ENCODE data around the gene EFCAB8.
A peak's percentile ranks its signal among the peaks of the same experiment; 100 is the strongest.
"Not testable (repeated sequence)": the region's sequence is repeated elsewhere in the genome, so short reads cannot be mapped to it uniquely, and the experiment has no call there.

EFCAB8 gene

GRCh38 chr20:32842688-32843524, 15.8 kb upstream of the EFCAB8 start:
- no peak for DNase-seq (ENCODE audit: low read depth, low spot score)

GRCh38 chr20:32845786-32846185, 12.9 kb upstream of the EFCAB8 start:
- no peak for DNase-seq (ENCODE audit: low read depth, low spot score)

- no peak for DNase-seq (ENCODE audit: low read depth, low spot score)
Observed at GRCh38 chr20:32846852-32847251, 11.9 kb upstream of the EFCAB8 start.

- DNase-seq (ENCODE audit: low read depth, low spot score) = no peak
Observed at GRCh38 chr20:32847964-32848363, 10.8 kb upstream of the EFCAB8 start.

- DNase-seq (ENCODE audit: low read depth, low spot score) = no peak
Observed at GRCh38 chr20:32848846-32849245, 9.9 kb upstream of the EFCAB8 start.

GRCh38 chr20:32849577-32849976, 9.1 kb upstream of the EFCAB8 start:
- DNase-seq (ENCODE audit: low read depth, low spot score) = no peak

GRCh38 chr20:32855387-32855786, 3.3 kb upstream of the EFCAB8 start:
- no peak for DNase-seq (ENCODE audit: low read depth, low spot score)

GRCh38 chr20:32858189-32858588, 534 bp upstream of the EFCAB8 start:
- DNase-seq (ENCODE audit: low read depth, low spot score) = no peak

GRCh38 chr20:32861446-32861845, 2.7 kb downstream of the EFCAB8 start:
- no peak for DNase-seq (ENCODE audit: low read depth, low spot score)

GRCh38 chr20:32869562-32869961, 10.8 kb downstream of the EFCAB8 start:
- no peak for DNase-seq (ENCODE audit: low read depth, low spot score)

GRCh38 chr20:32870526-32870925, 11.8 kb downstream of the EFCAB8 start:
- not testable (repeated sequence) for DNase-seq (ENCODE audit: low read depth, low spot score)

- no peak for DNase-seq (ENCODE audit: low read depth, low spot score)
Observed at GRCh38 chr20:32870985-32871384, 12.3 kb downstream of the EFCAB8 start.

GRCh38 chr20:32871627-32872160, 13.0 kb downstream of the EFCAB8 start:
- DNase-seq (ENCODE audit: low read depth, low spot score) = no peak

- no peak for DNase-seq (ENCODE audit: low read depth, low spot score)
Observed at GRCh38 chr20:32872266-32872665, 13.5 kb downstream of the EFCAB8 start.

- no peak for DNase-seq (ENCODE audit: low read depth, low spot score)
Observed at GRCh38 chr20:32875673-32876072, 16.9 kb downstream of the EFCAB8 start.

- peak; percentile 18 for DNase-seq (ENCODE audit: low read depth, low spot score)
Observed at GRCh38 chr20:32877507-32877906, 18.8 kb downstream of the EFCAB8 start.

GRCh38 chr20:32878820-32879219, 20.1 kb downstream of the EFCAB8 start:
- no peak for DNase-seq (ENCODE audit: low read depth, low spot score)

GRCh38 chr20:32879538-32879937, 20.8 kb downstream of the EFCAB8 start:
- no peak for DNase-seq (ENCODE audit: low read depth, low spot score)

GRCh38 chr20:32880635-32881034, 21.9 kb downstream of the EFCAB8 start:
- DNase-seq (ENCODE audit: low read depth, low spot score) = no peak

GRCh38 chr20:32883081-32883480, 24.4 kb downstream of the EFCAB8 start:
- no peak for DNase-seq (ENCODE audit: low read depth, low spot score)

- no peak for DNase-seq (ENCODE audit: low read depth, low spot score)
Observed at GRCh38 chr20:32885185-32885584, 26.5 kb downstream of the EFCAB8 start.

GRCh38 chr20:32885952-32886351, 27.2 kb downstream of the EFCAB8 start:
- no peak for DNase-seq (ENCODE audit: low read depth, low spot score)

- no peak for DNase-seq (ENCODE audit: low read depth, low spot score)
Observed at GRCh38 chr20:32886652-32887051, 27.9 kb downstream of the EFCAB8 start.

Data from smooth muscle cell of the brain vasculature (primary cell).